Small intestine (tissue), 7 donors: Measurements from ENCODE around the gene NFKBIL1. TPM values are rescaled to one million over a fixed set of nuclear protein-coding genes. Genes with fewer than 3 reads are reported as not detected.

Experiments used
- DNase-seq, 2 donors: peaks; one replicate each; pipeline versions ENCODE4 v3.0.0 to v3.0.0-alpha.2; 2013
- FAIRE-seq: peaks from 2 replicates; lab custom pipeline; 2012; peaks lifted over from hg19 to GRCh38; lab: Jason Lieb, UNC
- H3K27ac ChIP-seq, 3 donors: one replicate each; pipeline ENCODE4 v1.5.1; 2013; ENCODE audit warnings: low read length in 2 of 3, mild to moderate bottlenecking in 2 of 3, control low read depth in 1 of 3, inconsistent platforms in 1 of 3, low read depth in 1 of 3, moderate library complexity in 1 of 3
- H3K27me3 ChIP-seq, 3 donors: one replicate each; pipeline ENCODE4 v1.6.1; 2013; ENCODE audit warnings: low read length in 3 of 3, inconsistent platforms in 1 of 3; ENCODE audit not compliant: control insufficient read depth in 3 of 3, insufficient read depth in 3 of 3
- H3K36me3 ChIP-seq, 3 donors: one replicate each; pipeline ENCODE4 v1.6.1; 2013; ENCODE audit warnings: low read length in 3 of 3, inconsistent platforms in 1 of 3, low read depth in 1 of 3, mild to moderate bottlenecking in 1 of 3, moderate library complexity in 1 of 3; ENCODE audit not compliant: control insufficient read depth in 3 of 3, insufficient read depth in 2 of 3
- H3K4me1 ChIP-seq, 3 donors: one replicate each; pipeline ENCODE4 v1.6.1; 2013; ENCODE audit warnings: low read length in 2 of 3, inconsistent platforms in 1 of 3, low read depth in 1 of 3, mild to moderate bottlenecking in 1 of 3, moderate library complexity in 1 of 3; ENCODE audit not compliant: control insufficient read depth in 3 of 3, insufficient read depth in 2 of 3
- H3K4me3 ChIP-seq, 3 donors: one replicate each; pipeline ENCODE4 v1.5.1; 2013; ENCODE audit warnings: low read length in 3 of 3, control low read depth in 1 of 3, inconsistent platforms in 1 of 3, low read depth in 1 of 3, mild to moderate bottlenecking in 1 of 3, moderate library complexity in 1 of 3
- H3K9me3 ChIP-seq, 2 donors: one replicate each; pipeline ENCODE4 v1.6.1; 2013; ENCODE audit warnings: low read depth in 1 of 2, low read length in 1 of 2; ENCODE audit not compliant: control insufficient read depth in 2 of 2, insufficient read depth in 1 of 2
- WGBS, 3 donors: extraction: QIAGEN DNeasy Blood & Tissue Kit; methylation state at CpG; one replicate each; pipeline ENCODE4 v1.1.7; 2013; 5-methylcytosine and 5-hydroxymethylcytosine counted together
- polyA plus RNA-seq, 4 donors: library from polyadenylated mRNA; stranded (reverse) in 3 of 4; unstranded in 1 of 4; fragments of 200-250 nt in 3 of 4; fragments of 120-200 nt in 1 of 4; gene quantifications; one replicate each; pipeline versions ENCODE4 v1.2.1 to v1.2.3, GENCODE V29; 2013
- donor health status: healthy with polysubstance abuse.
- donor health status: control.
- donor health status: control.
- donor health status: Bipolar disorder and iron deficiency.
- donor health status: healthy.

The NFKBIL1 gene
- polyA plus RNA-seq, 4 donors: 26.2 to 47.3 (median 31.8) TPM

- H3K4me1 ChIP-seq: peaks cover 0 to 2% (median 0%) of the 10 kb centered on the region in 3 donors
- 70 to 85% (median 71%) methylated on average over 3 of the region's 3 CpGs for WGBS, 3 donors
These were observed 25.6 kb upstream of the NFKBIL1 start for GRCh38 chr6:31521835-31522234.

DNA sequence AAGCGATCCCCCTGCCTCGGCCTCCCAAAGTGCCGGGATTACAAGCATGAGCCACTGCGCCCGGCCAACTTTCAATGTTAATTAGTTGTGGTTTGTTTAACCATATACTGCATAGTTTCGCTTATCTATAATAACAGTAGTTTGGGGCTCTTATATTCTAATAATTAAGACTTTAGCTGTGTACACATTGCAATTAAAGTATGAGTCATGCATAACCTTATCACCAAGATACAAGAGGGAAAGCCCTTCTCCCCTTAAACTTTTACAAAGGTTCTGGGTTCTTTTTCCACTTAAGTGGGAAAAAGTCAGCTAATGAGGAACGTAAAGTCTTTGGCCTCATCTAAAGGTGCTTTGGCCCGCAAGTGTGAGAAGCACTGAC lies 21.9 kb upstream of the NFKBIL1 start:
- Histone ChIP-seq H3K27me3 (no peaks in the 10 kb centered on the region), H3K9me3 (no peaks in the 10 kb centered on the region), H3K36me3 (peaks cover under 1 to 16% (median 3%) of the 10 kb centered on the region in 3 donors), H3K4me3 (no peak overlapping the region), H3K4me1 (peaks cover 0 to 7% (median 2%) of the 10 kb centered on the region in 3 donors), H3K27ac (no peak overlapping the region)
- 36 to 55% (median 40%) methylated on average over 8 of the region's 8 CpGs for WGBS, 3 donors
- FAIRE-seq (no peak), DNase-seq (no peak)

More at GRCh38 chr6:31521835-31522234, 25.6 kb upstream of the NFKBIL1 start:
- Histone ChIP-seq H3K9me3 (no peaks in the 10 kb centered on the region), H3K27ac (no peak overlapping the region), H3K4me3 (no peak overlapping the region), H3K27me3 (no peaks in the 10 kb centered on the region), H3K36me3 (no peaks in the 10 kb centered on the region)
- FAIRE-seq (no peak), DNase-seq (no peak)

DNA sequence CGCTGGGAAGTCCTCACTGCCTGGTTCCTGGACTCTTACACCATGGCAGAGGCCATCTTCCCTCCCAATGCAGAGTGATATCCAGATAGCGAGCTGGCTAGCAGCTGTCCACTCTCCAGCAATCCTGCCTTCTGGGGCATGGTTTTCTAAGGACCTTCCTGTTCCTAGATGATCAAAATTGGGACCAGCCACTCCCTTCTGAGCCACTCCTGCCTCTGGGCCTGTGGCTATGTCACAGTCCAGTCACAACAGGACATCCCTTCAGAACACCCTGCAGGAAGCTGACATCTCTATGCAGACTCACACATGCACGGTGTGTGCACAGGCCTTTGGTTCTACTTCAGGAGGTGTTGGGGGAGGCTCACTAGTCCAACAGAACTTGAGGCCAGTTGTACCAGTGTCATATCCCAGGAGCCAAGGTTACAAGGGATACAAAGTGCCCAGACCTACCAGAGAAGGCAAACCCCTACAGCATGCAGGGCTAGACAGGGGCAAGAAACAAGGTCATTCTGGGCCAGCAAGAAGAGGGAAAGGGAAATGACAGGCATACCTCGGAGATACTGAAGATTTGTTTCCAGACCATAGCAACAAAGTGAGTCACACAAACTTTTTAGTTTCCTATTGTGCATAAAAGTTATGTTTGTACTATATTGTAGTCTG lies 21.3 kb upstream of the NFKBIL1 start:
- DNase-seq: peak in 1 of 2 donors; percentile 42
- Histone ChIP-seq H3K4me1 (peaks cover 0 to 7% (median 2%) of the 10 kb centered on the region in 3 donors), H3K27me3 (no peaks in the 10 kb centered on the region), H3K4me3 (no peak overlapping the region), H3K36me3 (peaks cover 5 to 21% (median 8%) of the 10 kb centered on the region in 3 donors), H3K27ac (no peak overlapping the region), H3K9me3 (no peaks in the 10 kb centered on the region)
- WGBS, 3 donors: 36 to 63% (median 49%) methylated on average over 4 of the region's 4 CpGs
- no peak for FAIRE-seq

GRCh38 chr6:31528307-31528777 lies 19.1 kb upstream of the NFKBIL1 start:
- Histone ChIP-seq H3K36me3 (peaks cover 21 to 35% (median 27%) of the 10 kb centered on the region in 3 donors), H3K27me3 (no peaks in the 10 kb centered on the region), H3K4me3 (no peak overlapping the region), H3K27ac (no peak overlapping the region), H3K9me3 (no peaks in the 10 kb centered on the region), H3K4me1 (peaks cover 0 to 7% (median 2%) of the 10 kb centered on the region in 3 donors)
- 83 to 92% (median 91%) methylated on average over 4 of the region's 4 CpGs for WGBS, 3 donors
- no peak for DNase-seq
- FAIRE-seq: no peak

GRCh38 chr6:31528821-31529328 lies 18.5 kb upstream of the NFKBIL1 start, which contains the start of gene MCCD1:
MCCD1 (plus strand) TSS chr6:31528962; CDS start chr6:31529015, 53 bp downstream.
- DNase-seq: no peak
- no peak for FAIRE-seq
- Histone ChIP-seq H3K27me3 (no peaks in the 10 kb centered on the region), H3K27ac (no peak within 1 kb of the TSS), H3K36me3 (peaks cover 23 to 36% (median 27%) of the 10 kb centered on the region in 3 donors), H3K9me3 (no peaks in the 10 kb centered on the region), H3K4me3 (no peak within 1 kb of the TSS), H3K4me1 (peaks cover 0 to 7% (median 2%) of the 10 kb centered on the region in 3 donors)
- WGBS, 3 donors: 65 to 82% (median 81%) methylated on average over 7 of the region's 7 CpGs

GRCh38 chr6:31529329-31530150 lies 17.9 kb upstream of the NFKBIL1 start:
- Histone ChIP-seq H3K36me3 (peaks cover 28 to 43% (median 32%) of the 10 kb centered on the region in 3 donors), H3K27ac (no peak overlapping the region), H3K4me1 (peaks cover 0 to 7% (median 2%) of the 10 kb centered on the region in 3 donors), H3K27me3 (no peaks in the 10 kb centered on the region), H3K4me3 (no peak overlapping the region), H3K9me3 (no peaks in the 10 kb centered on the region)
- FAIRE-seq (no peak), DNase-seq (peak in 1 of 2 donors; percentile 30)
- WGBS, 3 donors: 49 to 55% (median 50%) methylated on average over 12 of the region's 12 CpGs

- Histone ChIP-seq H3K4me1 (peaks cover 0 to 7% (median 2%) of the 10 kb centered on the region in 3 donors), H3K27me3 (no peaks in the 10 kb centered on the region), H3K9me3 (no peaks in the 10 kb centered on the region), H3K36me3 (peaks cover 37 to 53% (median 42%) of the 10 kb centered on the region in 3 donors), H3K27ac (no peak overlapping the region), H3K4me3 (no peak overlapping the region)
- 60 to 82% (median 68%) methylated on average over 5 to 6 of the region's 6 CpGs for WGBS, 3 donors
- FAIRE-seq: no peak
- no peak for DNase-seq
These were observed 16.7 kb upstream of the NFKBIL1 start for GRCh38 chr6:31530659-31531058.

- Histone ChIP-seq H3K27me3 (no peaks in the 10 kb centered on the region), H3K9me3 (no peaks in the 10 kb centered on the region), H3K36me3 (peaks cover 42 to 53% (median 43%) of the 10 kb centered on the region in 3 donors), H3K4me3 (no peak overlapping the region), H3K27ac (no peak overlapping the region), H3K4me1 (peaks cover 0 to 7% (median 0%) of the 10 kb centered on the region in 3 donors)
- no peak for DNase-seq
- no peak for FAIRE-seq
- 88 to 95% (median 92%) methylated on average over 7 of the region's 7 CpGs for WGBS, 3 donors
These were observed 16.2 kb upstream of the NFKBIL1 start for GRCh38 chr6:31531162-31531561.
